ENCODE data around the gene LYPLA2. TPM values are rescaled to one million over a fixed set of nuclear protein-coding genes. Genes with fewer than 3 reads are reported as not detected.

The LYPLA2 gene
- total and polyA plus RNA-seq, 4 donors = 26.3 to 71.1 (median 43.2) TPM

GRCh38 chr1:23806280-23806679 is 15.3 kb downstream of the LYPLA2 start (continued):
- TF ChIP-seq ZBTB33 (IDR thresholded peaks at IDR 0.05) (no peak), HNF4A (conservative IDR thresholded peaks at IDR 0.05) (no peak)

- H3K27ac ChIP-seq (ENCODE audit: low read depth in 1 of 2, low read length in 2 of 2) = no peak overlapping the region
- TF ChIP-seq SP1 (IDR thresholded peaks at IDR 0.05) (no peak), NR2F2 (IDR thresholded peaks at IDR 0.05) (no peak), ATF3 (IDR thresholded peaks at IDR 0.05) (no peak), TAF1 (conservative IDR thresholded peaks at IDR 0.05) (no peak), HNF4G (IDR thresholded peaks at IDR 0.05) (no peak), ZBTB33 (IDR thresholded peaks at IDR 0.05) (no peak), FOXA2 (IDR thresholded peaks at IDR 0.05) (no peak), JUND (IDR thresholded peaks at IDR 0.05) (no peak), RXRA (IDR thresholded peaks at IDR 0.05) (no peak), MAX (IDR thresholded peaks at IDR 0.05) (no peak), REST (IDR thresholded peaks at IDR 0.05) (no peak), FOXA1 (IDR thresholded peaks at IDR 0.05) (no peak), RAD21 (IDR thresholded peaks at IDR 0.05) (no peak)
- peaks cover 0 to 36% (median 28%) of the 10 kb centered on the region in 4 donors for H3K4me1 ChIP-seq (ENCODE audit: control insufficient read depth in 4 of 4, insufficient read depth in 4 of 4, low read length in 3 of 4)
- 81% methylated on average over 3 of the region's 3 CpGs for WGBS
- H3K27me3 ChIP-seq (ENCODE audit: control insufficient read depth in 4 of 4, insufficient read depth in 4 of 4, low read length in 3 of 4) = no peaks in the 10 kb centered on the region
- H3K4me3 ChIP-seq (ENCODE audit: low read depth in 1 of 3, low read length in 3 of 3) = no peak overlapping the region
- no peaks in the 10 kb centered on the region for H3K9me3 ChIP-seq (ENCODE audit: control insufficient read depth in 4 of 4, low read length in 3 of 4)
- H3K36me3 ChIP-seq (ENCODE audit: control insufficient read depth in 4 of 4, insufficient read depth in 3 of 4, low read depth in 1 of 4, low read length in 3 of 4) = peaks cover 0 to 34% (median 17%) of the 10 kb centered on the region in 4 donors
- DNase-seq (ENCODE audit: low spot score) = no peak
- no peak overlapping the region for H3K9ac ChIP-seq (ENCODE audit: low read depth in 1 of 2, low read length in 2 of 2)
Observed at GRCh38 chr1:23807453-23807852, 16.5 kb downstream of the LYPLA2 start.

Measured in liver (tissue), 9 donors.